HG03159 (cell line): Measurements from ENCODE around the gene NRL.
A peak's percentile ranks its signal among the peaks of the same experiment; 100 is the strongest.
"Not testable (repeated sequence)": the region's sequence is repeated elsewhere in the genome, so short reads cannot be mapped to it uniquely, and the experiment has no call there.

ENCODE experiments used
- ATAC-seq: cut with Tn5 transposase; IDR thresholded peaks from one replicate; pipeline ENCODE4 v1.9.1; 2021; ENCODE audit warnings: mild to moderate bottlenecking, moderate library complexity; ENCODE audit not compliant: unreplicated experiment

NRL gene

GRCh38 chr14:24054646-24055045, 60.1 kb downstream of the NRL start:
- no peak for ATAC-seq

GRCh38 chr14:24054324-24054641, 60.5 kb downstream of the NRL start:
- ATAC-seq, result no peak

- no peak for ATAC-seq
Observed at GRCh38 chr14:24053548-24054323, 61.0 kb downstream of the NRL start.

GRCh38 chr14:24052656-24053547, 61.8 kb downstream of the NRL start:
- no peak for ATAC-seq

- ATAC-seq, result peak; percentile 66
Observed at GRCh38 chr14:24051789-24052655, 62.7 kb downstream of the NRL start, which contains the start of gene CARMIL3. CARMIL3 (plus strand) TSS chr14:24052009; CDS start chr14:24052154, 145 bp downstream.

- no peak for ATAC-seq
Observed at GRCh38 chr14:24051176-24051788, 63.5 kb downstream of the NRL start.

GRCh38 chr14:24050753-24051152, 64.0 kb downstream of the NRL start:
- ATAC-seq, result not testable (repeated sequence)

- ATAC-seq, result not testable (repeated sequence)
Observed at GRCh38 chr14:24049002-24049401, 65.7 kb downstream of the NRL start.

GRCh38 chr14:24042746-24043145, 72.0 kb downstream of the NRL start:
- ATAC-seq, result no peak

- ATAC-seq, result no peak
Observed at GRCh38 chr14:24040692-24041091, 74.1 kb downstream of the NRL start.

- ATAC-seq, result no peak
Observed at GRCh38 chr14:24038686-24039085, 76.1 kb downstream of the NRL start.

GRCh38 chr14:24037658-24038037, 77.1 kb downstream of the NRL start:
- no peak for ATAC-seq

- ATAC-seq, result not testable (repeated sequence)
Observed at GRCh38 chr14:24036963-24037657, 77.6 kb downstream of the NRL start.

GRCh38 chr14:24036169-24036962, 78.4 kb downstream of the NRL start:
- ATAC-seq, result peak; percentile 65

- ATAC-seq, result peak; percentile 19
Observed at GRCh38 chr14:24035769-24036168, 79.0 kb downstream of the NRL start.

GRCh38 chr14:24032727-24033418, 81.9 kb downstream of the NRL start:
- ATAC-seq, result no peak

GRCh38 chr14:24031331-24031730, 83.4 kb downstream of the NRL start:
- not testable (repeated sequence) for ATAC-seq

GRCh38 chr14:24029687-24030086, 85.1 kb downstream of the NRL start:
- not testable (repeated sequence) for ATAC-seq
